DND-41 (cell line): ENCODE data around the gene ST6GALNAC2.
"Not testable (repeated sequence)": the region's sequence is repeated elsewhere in the genome, so short reads cannot be mapped to it uniquely, and the experiment has no call there.

Experiments
- CTCF ChIP-seq: IDR thresholded peaks from 2 replicates; pipeline ENCODE4 v1.5.1; 2012; ENCODE audit warnings: borderline replicate concordance, low read length, moderate library complexity, mild to moderate bottlenecking; ENCODE audit not compliant: poor library complexity, severe bottlenecking; ENCODE audit errors: extremely low read depth
- EZH2 ChIP-seq: IDR thresholded peaks from 3 replicates; pipeline ENCODE4 v1.6.1; 2012; ENCODE audit warnings: borderline replicate concordance, low read depth, mild to moderate bottlenecking, moderate library complexity, low read length, inconsistent platforms; ENCODE audit not compliant: severe bottlenecking

- TF ChIP-seq CTCF, EZH2: not testable (repeated sequence)
These were observed 26.2 kb downstream of the ST6GALNAC2 start for GRCh38 chr17:76559460-76559859.
